Activated T-helper 9 cell treated with anti-CD3 and anti-CD28 coated beads, Interleukin-2, amount 50 U/mL, for 16 hours (primary cell): ENCODE measurements around the gene FILIP1L.
A peak's percentile ranks its signal among the peaks of the same experiment; 100 is the strongest.
"Not testable (repeated sequence)": the region's sequence is repeated elsewhere in the genome, so short reads cannot be mapped to it uniquely, and the experiment has no call there.

Source experiments
- DNase-seq: peaks from one replicate; pipeline ENCODE4 v3.0.0-alpha.2; 2020; ENCODE audit warnings: low read depth

FILIP1L gene

GRCh38 chr3:99842826-99843589 lies 271.3 kb downstream of the FILIP1L start:
- DNase-seq = no peak

- not testable (repeated sequence) for DNase-seq
Observed at GRCh38 chr3:99841949-99842348, 272.4 kb downstream of the FILIP1L start.

- no peak for DNase-seq
Observed at GRCh38 chr3:99839613-99840012, 274.7 kb downstream of the FILIP1L start.

- no peak for DNase-seq
Observed at GRCh38 chr3:99838755-99839154, 275.5 kb downstream of the FILIP1L start.

- DNase-seq = no peak
Observed at GRCh38 chr3:99837715-99838114, 276.6 kb downstream of the FILIP1L start.

GRCh38 chr3:99836681-99837080 lies 277.6 kb downstream of the FILIP1L start:
- no peak for DNase-seq

- DNase-seq = no peak
Observed at GRCh38 chr3:99834211-99834957, 279.9 kb downstream of the FILIP1L start.

- DNase-seq = no peak
Observed at GRCh38 chr3:99833617-99834205, 280.6 kb downstream of the FILIP1L start.

GRCh38 chr3:99829844-99830243 lies 284.5 kb downstream of the FILIP1L start:
- no peak for DNase-seq

GRCh38 chr3:99825004-99825640 lies 289.2 kb downstream of the FILIP1L start:
- DNase-seq = no peak

- DNase-seq = no peak
Observed at GRCh38 chr3:99823723-99824711, 290.3 kb downstream of the FILIP1L start.

- no peak for DNase-seq
Observed at GRCh38 chr3:99818818-99819217, 295.5 kb downstream of the FILIP1L start.

- DNase-seq = peak; percentile 94
Observed at GRCh38 chr3:99817437-99818240, 296.7 kb downstream of the FILIP1L start, which contains the start of gene CMSS1. Gene CMSS1, plus strand, starts transcription at chr3:99817862.

- no peak for DNase-seq
Observed at GRCh38 chr3:99817047-99817436, 297.3 kb downstream of the FILIP1L start.

- DNase-seq = no peak
Observed at GRCh38 chr3:99810403-99810802, 303.9 kb downstream of the FILIP1L start.

GRCh38 chr3:99809565-99809964 lies 304.7 kb downstream of the FILIP1L start:
- no peak for DNase-seq

- no peak for DNase-seq
Observed at GRCh38 chr3:99808163-99808794, 306.0 kb downstream of the FILIP1L start.

- DNase-seq = no peak
Observed at GRCh38 chr3:99805160-99805559, 309.1 kb downstream of the FILIP1L start.

GRCh38 chr3:99803297-99803696 lies 311.0 kb downstream of the FILIP1L start:
- no peak for DNase-seq

GRCh38 chr3:99799422-99799821 lies 314.9 kb downstream of the FILIP1L start:
- no peak for DNase-seq
